Sigmoid colon (tissue), 3 donors: ENCODE results near the gene RAB3A.

Source experiments
- POLR2A ChIP-seq, 2 donors: fragments of 450-650 bp; IDR thresholded peaks; one replicate each; pipeline ENCODE4 v1.6.1; 2016; ENCODE audit warnings: antibody characterized with exemption in 2 of 2, mild to moderate bottlenecking in 2 of 2, moderate library complexity in 2 of 2
- TF ChIP-seq, protein P1 (sequence below), 4 experiments: fragments of 450-650 bp in 3 of 4; fragments of 200-600 bp in 1 of 4; IDR thresholded peaks; one replicate each; pipeline ENCODE4 v1.5.1; 2016 to 2019; ENCODE audit warnings: antibody characterized with exemption in 4 of 4, mild to moderate bottlenecking in 3 of 4, moderate library complexity in 2 of 4

DNA sequence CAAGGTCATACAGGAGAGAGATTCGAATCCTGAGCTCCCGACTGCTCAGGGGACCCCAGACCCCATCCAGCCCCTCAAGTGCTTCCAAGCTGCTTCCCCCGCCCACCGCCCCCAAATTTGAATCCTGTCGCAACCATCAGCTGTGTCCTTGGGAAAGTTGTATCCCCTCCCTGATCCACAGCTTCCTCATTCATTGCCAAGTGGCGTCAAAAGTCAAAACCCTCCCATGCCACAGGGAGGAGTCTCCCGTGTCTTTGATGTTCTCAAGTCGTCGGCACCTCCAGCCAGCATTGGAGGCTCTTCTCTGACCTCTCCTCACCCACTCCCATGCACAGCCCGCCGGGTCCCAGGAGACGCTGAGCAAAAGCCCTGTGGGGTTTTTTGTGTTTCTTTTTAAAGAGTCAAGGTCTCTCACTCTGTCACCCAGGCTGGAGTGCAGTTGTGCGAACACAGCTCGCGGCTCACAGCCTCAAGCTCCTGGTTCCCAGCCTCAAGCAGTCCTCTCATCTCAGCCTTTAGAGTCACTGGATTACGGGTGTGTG is 33.1 kb downstream of the RAB3A start:
- TF ChIP-seq, protein P1, sequence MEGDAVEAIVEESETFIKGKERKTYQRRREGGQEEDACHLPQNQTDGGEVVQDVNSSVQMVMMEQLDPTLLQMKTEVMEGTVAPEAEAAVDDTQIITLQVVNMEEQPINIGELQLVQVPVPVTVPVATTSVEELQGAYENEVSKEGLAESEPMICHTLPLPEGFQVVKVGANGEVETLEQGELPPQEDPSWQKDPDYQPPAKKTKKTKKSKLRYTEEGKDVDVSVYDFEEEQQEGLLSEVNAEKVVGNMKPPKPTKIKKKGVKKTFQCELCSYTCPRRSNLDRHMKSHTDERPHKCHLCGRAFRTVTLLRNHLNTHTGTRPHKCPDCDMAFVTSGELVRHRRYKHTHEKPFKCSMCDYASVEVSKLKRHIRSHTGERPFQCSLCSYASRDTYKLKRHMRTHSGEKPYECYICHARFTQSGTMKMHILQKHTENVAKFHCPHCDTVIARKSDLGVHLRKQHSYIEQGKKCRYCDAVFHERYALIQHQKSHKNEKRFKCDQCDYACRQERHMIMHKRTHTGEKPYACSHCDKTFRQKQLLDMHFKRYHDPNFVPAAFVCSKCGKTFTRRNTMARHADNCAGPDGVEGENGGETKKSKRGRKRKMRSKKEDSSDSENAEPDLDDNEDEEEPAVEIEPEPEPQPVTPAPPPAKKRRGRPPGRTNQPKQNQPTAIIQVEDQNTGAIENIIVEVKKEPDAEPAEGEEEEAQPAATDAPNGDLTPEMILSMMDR (IDR thresholded peaks at IDR 0.05), result no peak
- TF ChIP-seq POLR2A (IDR thresholded peaks at IDR 0.05), result no peak
